ENCODE results near the gene IGFBP7.
"Not testable (repeated sequence)": the region's sequence is repeated elsewhere in the genome, so short reads cannot be mapped to it uniquely, and the experiment has no call there.

Gene IGFBP7

DNA sequence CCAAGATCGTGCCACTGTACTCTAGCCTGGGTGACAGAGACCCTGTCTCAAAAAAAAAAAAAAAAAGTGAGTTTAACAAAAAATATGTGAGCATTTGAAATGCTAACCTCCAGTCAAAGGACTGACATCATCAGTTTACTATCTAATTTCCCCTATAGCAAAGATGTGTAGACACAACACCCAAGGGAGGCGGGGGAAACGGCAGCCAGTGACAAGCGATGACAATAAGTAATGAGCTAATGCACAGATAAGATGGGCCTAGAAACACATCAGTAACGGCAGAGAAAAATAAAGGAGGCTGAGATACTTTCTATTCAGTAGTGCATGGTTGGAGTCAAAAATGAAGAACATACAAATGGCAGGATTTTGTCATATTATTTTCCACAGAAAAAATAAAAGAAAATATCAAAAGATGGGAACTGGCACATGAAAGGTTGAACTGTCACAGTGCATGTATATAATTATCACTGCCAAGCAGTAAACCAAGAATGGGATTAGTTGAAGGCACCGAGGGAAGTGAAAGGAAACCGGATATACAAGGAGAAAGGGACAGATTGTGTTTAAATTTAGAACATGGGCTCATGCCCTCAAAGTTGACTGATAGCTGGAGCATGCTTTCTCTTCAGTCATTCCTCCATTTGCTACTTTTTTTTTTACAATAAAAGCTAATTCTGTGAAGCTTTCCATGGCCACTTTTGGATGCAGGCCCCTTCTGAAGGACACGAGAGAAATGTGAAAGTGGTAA lies 41.8 kb downstream of the IGFBP7 start:
- no peak for DNase-seq

DNA sequence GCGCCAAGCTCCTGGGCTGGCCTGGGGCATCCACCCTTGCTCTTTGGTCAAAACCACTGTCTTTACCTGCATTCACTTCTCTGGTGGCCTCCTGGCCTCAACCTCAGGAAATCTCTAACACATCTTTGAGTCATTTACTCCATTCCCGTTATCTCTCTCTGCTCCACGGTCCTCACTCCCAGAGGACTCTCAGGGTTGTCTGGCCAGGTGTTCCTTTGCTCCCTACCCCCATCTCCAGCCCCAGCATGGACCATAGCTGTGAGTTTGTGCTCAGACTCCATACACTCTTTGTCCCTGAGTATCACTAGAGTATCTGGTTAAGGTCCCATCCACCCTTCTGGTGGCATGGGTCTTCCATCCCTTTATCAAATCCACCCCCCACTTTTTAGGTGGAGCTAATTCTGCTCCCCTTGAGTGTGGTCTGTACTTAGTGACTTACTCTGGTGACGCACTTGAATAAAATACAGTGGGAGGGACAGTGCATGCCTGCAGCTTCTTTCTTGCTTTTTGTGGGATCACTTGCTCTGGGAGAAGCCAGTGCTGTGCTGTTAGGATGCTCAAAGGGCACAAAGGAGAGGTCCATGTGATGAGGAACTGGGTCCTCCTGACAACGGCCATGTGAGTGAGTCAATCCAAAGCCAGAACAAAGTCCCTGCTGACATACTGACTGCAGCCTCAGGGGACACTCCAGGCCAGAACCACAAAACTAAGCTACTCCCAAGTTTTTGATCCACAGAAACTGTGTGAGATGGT lies 44.3 kb downstream of the IGFBP7 start:
- peak; percentile 42 for DNase-seq

DNA sequence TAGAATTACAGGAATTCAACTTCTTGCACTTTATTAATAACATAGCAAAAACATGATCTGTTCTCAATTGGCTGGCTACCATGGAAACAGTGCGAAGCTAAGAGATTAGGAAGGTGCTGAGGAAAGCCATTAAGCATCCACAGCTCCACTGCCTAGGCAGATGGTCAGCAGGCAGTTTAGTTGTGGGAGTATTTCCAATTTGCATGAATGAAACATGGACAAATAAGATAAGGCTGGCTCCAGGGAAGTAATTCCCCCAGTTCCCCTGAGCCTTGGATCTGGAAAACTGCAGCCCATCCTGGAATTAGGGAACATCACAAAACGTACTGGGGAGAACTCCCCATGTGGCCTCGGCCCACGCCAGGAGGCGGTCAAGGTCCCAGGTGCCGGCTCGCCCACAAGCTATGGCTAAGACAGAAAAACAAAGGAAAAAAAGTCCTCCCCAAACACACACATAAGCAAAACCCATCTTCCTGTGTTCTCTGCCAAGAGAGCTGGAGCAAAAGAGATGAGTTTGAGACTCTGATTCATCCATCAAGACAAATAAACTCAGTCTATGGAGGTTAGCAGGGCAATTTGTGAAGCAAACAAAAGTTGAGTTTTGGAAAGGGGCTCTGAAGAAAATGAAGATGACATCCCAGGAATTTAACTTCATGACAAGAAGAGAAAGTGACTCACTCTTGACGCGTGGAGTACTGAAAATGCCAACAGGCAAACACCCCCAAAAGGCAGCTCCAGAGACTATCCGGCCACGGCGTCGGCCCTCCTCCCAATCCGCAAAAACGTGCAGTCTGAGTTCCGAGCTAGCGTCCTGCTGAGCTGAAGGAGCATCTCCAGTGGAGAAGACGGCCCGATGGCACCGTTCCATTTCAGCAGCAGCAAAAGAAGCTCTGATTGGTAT lies 45.1 kb downstream of the IGFBP7 start:
- DNase-seq: no peak

- DNase-seq: no peak
Observed at GRCh38 chr4:57064120-57064519, 46.1 kb downstream of the IGFBP7 start.

DNA sequence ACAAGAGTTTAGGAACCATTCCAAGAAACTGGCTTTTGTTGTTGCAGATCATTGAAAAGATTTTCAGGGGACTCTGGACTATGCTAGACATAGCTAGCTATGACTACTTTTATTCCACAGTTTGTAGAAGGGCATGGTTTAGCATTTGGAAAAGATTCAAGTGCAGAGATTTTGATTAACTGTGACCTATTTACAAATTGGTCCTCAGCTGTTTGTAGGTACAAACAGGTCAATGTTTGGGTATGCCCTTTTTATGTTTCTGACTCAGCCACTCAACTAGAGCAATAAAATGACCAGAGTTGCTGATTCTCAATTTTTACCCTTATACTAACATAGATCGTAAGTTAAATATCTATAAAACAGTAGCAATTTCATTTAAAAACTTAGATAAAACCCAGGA lies 46.7 kb downstream of the IGFBP7 start:
- no peak for DNase-seq

DNA sequence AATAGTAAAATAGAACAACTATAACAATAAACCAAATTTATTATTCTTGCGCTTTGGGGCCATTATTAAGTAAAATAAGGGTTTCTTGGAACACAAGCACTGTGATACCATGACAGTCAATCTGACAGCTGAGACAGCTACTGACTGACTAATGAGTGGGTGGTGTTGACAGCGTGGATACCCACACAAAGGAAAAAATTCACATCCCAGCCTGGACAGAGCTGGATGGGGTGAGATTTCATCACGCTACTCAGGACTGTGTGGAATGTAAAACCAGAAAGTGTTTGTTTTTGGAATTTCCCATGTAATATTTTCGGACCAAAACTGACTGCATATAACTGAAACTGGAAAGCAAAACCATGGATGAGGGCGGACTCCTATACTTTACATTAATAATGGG lies 48.8 kb downstream of the IGFBP7 start:
- DNase-seq: peak; percentile 44

DNA sequence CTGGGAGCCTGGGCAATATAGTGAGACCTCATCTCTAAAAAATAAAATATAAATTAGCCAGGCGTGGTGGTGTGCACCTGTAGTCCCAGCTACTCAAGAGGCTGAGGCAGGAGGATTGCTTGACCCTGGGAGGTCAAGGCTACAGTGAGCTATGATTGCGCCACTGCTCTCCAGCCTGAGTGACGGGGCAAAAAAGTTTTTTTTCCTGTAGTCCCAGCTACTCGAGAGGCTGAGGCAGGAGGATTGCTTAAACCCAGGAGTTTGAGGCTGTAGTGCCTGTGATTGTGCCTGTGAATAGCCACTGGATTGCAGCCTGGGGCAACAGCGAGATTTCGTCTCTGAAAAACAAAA lies 49.5 kb downstream of the IGFBP7 start:
- peak; percentile 4 for DNase-seq

GRCh38 chr4:57059890-57060716 lies 50.1 kb downstream of the IGFBP7 start:
- no peak for DNase-seq

- DNase-seq: no peak
Observed at GRCh38 chr4:57055886-57056285, 54.3 kb downstream of the IGFBP7 start.

GRCh38 chr4:57053508-57053907 lies 56.7 kb downstream of the IGFBP7 start:
- DNase-seq: no peak

- DNase-seq: no peak
Observed at GRCh38 chr4:57051524-57051923, 58.7 kb downstream of the IGFBP7 start.

- DNase-seq: peak; percentile 81
Observed at GRCh38 chr4:57051095-57051494, 59.1 kb downstream of the IGFBP7 start.

GRCh38 chr4:57048590-57049304 lies 61.4 kb downstream of the IGFBP7 start:
- DNase-seq: no peak

DNA sequence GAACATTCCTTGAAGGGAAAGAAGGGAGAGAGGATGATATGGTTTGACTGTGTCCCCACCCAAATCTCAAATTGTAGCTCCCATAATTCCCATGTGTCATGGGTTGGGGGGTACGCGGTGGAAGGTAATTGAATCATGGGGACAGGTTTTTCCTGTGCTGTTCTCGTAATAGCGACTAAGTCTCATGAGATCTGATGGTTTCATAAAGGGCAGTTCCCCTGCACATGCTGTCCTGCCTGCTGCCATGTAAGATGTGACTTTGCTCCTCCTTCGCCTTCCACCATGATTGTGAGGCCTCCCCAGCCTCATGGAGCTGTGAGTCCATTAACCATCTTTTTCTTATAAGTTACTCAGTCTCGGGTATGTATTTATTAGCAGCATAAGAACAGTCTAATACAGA lies 63.1 kb downstream of the IGFBP7 start:
- not testable (repeated sequence) for DNase-seq

GRCh38 chr4:57044996-57045395 lies 65.2 kb downstream of the IGFBP7 start:
- no peak for DNase-seq

GRCh38 chr4:57044279-57044678 lies 65.9 kb downstream of the IGFBP7 start:
- DNase-seq: no peak

GRCh38 chr4:57043347-57044251 lies 66.6 kb downstream of the IGFBP7 start:
- DNase-seq: no peak

- no peak for DNase-seq
Observed at GRCh38 chr4:57042711-57043169, 67.4 kb downstream of the IGFBP7 start.

GRCh38 chr4:57041020-57041419 lies 69.2 kb downstream of the IGFBP7 start:
- DNase-seq: no peak

DNA sequence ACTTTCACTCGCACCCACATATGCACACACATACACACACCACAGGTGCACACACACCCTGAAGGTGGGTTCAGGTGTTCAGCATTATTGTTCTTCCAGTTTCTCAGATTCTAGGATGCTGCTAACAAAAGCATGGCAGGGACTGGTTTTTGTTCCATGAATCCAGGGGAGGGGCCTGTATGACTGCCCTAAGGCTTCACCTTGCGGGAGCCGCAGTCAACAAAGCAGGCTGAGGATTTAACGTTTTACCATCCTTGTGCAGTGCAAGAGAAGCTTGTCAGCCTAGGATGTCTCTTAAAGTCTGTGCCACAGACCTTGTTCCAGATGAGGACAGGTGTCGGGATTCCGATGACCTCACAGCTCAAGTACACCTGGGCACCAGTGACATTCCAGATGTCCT lies 69.7 kb downstream of the IGFBP7 start:
- no peak for DNase-seq

DNA sequence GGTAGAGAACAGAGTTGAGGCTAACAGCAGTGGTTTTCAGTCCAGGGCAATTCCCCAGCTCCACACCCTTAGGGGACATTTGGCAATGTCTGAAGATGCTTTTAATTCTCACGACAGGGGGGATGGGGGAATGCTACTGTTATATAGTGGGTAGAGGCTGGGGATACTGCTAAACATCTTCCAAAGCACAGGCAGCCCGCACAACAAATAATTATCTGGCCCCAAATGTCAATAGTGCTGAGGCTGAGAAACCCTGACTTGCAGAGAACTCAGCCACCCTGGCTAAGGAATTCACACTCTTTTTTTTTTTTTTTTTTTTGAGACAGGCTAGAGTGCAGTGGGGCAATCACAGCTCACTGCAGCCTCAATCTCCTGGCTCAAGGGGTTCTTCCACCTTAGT lies 70.8 kb downstream of the IGFBP7 start:
- no peak for DNase-seq
